GM12878 (cell line): ENCODE results near the gene PLEKHF1. TPM values are rescaled to one million over a fixed set of nuclear protein-coding genes. Genes with fewer than 3 reads are reported as not detected.

Experiments
- ATAC-seq: fragments of 200-7000 bp; cut with Tn5 transposase; 3 replicates; pipeline ENCODE4 v1.9.1; 2020; ENCODE audit warnings: mild to moderate bottlenecking, moderate library complexity
- BruUV-seq: library from RNA; stranded (reverse); fragments of 400-500 nt; replicated peaks from 2 replicates; lab custom pipeline; 2021; lab: Mats Ljungman, UMichigan
- CTCF ChIA-PET: fragments of 300-600 bp; sonication (Branson Sonifier 250); formaldehyde crosslinking; extraction: SDS; loops from one replicate; lab custom pipeline; 2021; ENCODE audit warnings: inconsistent platforms; lab: Yijun Ruan, JAX
- POLR2A ChIA-PET: fragments of 350-600 bp; formaldehyde crosslinking; extraction: SDS; loops from one replicate; lab custom pipeline; 2021; ENCODE audit warnings: inconsistent platforms; lab: Charles Lee
- RAD21 ChIA-PET: fragments of 300-600 bp; sonication (Branson Sonifier 250); formaldehyde crosslinking; loops from one replicate; lab custom pipeline; 2023; ENCODE audit warnings: antibody characterized with exemption; ENCODE audit not compliant: unreplicated experiment; lab: Charles Lee
- SMC1A ChIA-PET: fragments of 300-600 bp; sonication (Branson Sonifier 250); formaldehyde crosslinking; loops from one replicate; lab custom pipeline; 2023; ENCODE audit not compliant: unreplicated experiment, uncharacterized antibody; lab: Charles Lee
- DNase-seq: peaks from one replicate; pipeline ENCODE4 v3.0.0-alpha.2; 2011; ENCODE audit warnings: low read depth, low spot score
- FAIRE-seq: peaks from 3 replicates; lab custom pipeline; 2011; peaks lifted over from hg19 to GRCh38; lab: Jason Lieb, UNC
- H2AFZ ChIP-seq: 2 replicates; pipeline ENCODE4 v1.6.0; 2011; ENCODE audit warnings: low read depth, low read length, control low read depth; ENCODE audit not compliant: control insufficient read depth
- H3K27ac ChIP-seq: 2 replicates; pipeline ENCODE4 v1.5.1; 2011; ENCODE audit warnings: control low read depth; ENCODE audit not compliant: control insufficient read depth, insufficient read depth
- H3K27me3 ChIP-seq, 2 experiments: replicated peaks in 1 of 2; 2 replicates each; pipeline versions ENCODE4 v1.6.0 to v1.6.1; 2011; ENCODE audit warnings: low read length in 1 of 2; ENCODE audit not compliant: control insufficient read depth in 2 of 2, insufficient read depth in 2 of 2
- H3K36me3 ChIP-seq, 2 experiments: 2 replicates each; pipeline ENCODE4 v1.5.1; 2011; ENCODE audit warnings: low read length in 1 of 2; ENCODE audit not compliant: control insufficient read depth in 2 of 2, insufficient read depth in 2 of 2
- H3K4me1 ChIP-seq: 2 replicates; pipeline ENCODE4 v1.6.1; 2011; ENCODE audit warnings: mild to moderate bottlenecking, low read length, moderate library complexity, mixed read lengths; ENCODE audit not compliant: control insufficient read depth, insufficient read depth
- H3K4me2 ChIP-seq: 2 replicates; pipeline ENCODE4 v1.6.0; 2011; ENCODE audit warnings: control low read depth; ENCODE audit not compliant: control insufficient read depth, insufficient read depth
- H3K4me3 ChIP-seq: fragments of 200-600 bp; sonication (generic); 2 replicates; pipeline ENCODE4 v1.5.1; 2016
- H3K79me2 ChIP-seq: 2 replicates; pipeline ENCODE4 v1.6.0; 2011; ENCODE audit warnings: low read length; ENCODE audit not compliant: control insufficient read depth, insufficient read depth
- H3K9ac ChIP-seq: 2 replicates; pipeline ENCODE4 v1.8.0; 2011; ENCODE audit warnings: low read length, control low read depth, mixed read lengths; ENCODE audit not compliant: control insufficient read depth, insufficient read depth
- H3K9me3 ChIP-seq: replicated peaks from 3 replicates; pipeline ENCODE4 v1.5.1; 2011; ENCODE audit warnings: mild to moderate bottlenecking, low read length; ENCODE audit not compliant: control insufficient read depth, insufficient read depth
- H4K20me1 ChIP-seq: 2 replicates; pipeline ENCODE4 v1.6.0; 2011; ENCODE audit not compliant: control insufficient read depth, insufficient read depth
- CEBPB ChIP-seq, 2 experiments: fragments of 150-350 bp in 1 of 2; IDR thresholded peaks; 2 replicates each; pipeline ENCODE4 v1.6.1; 2012 to 2014; ENCODE audit warnings: low read depth in 2 of 2, low read length in 2 of 2, borderline replicate concordance in 1 of 2, inconsistent platforms in 1 of 2
- CREB1 ChIP-seq: IDR thresholded peaks from 2 replicates; pipeline ENCODE4 v1.6.1; 2012; ENCODE audit warnings: low read depth, mild to moderate bottlenecking, inconsistent platforms
- EED ChIP-seq: sonication (generic); IDR thresholded peaks from 2 replicates; pipeline ENCODE4 v1.6.1; 2016; ENCODE audit warnings: antibody characterized with exemption, low read depth
- FOS ChIP-seq: IDR thresholded peaks from 3 replicates; pipeline ENCODE4 v1.6.1; 2011; ENCODE audit warnings: borderline replicate concordance; ENCODE audit not compliant: insufficient read length; ENCODE audit errors: extremely low read depth
- FOXK2 ChIP-seq: fragments of 450-650 bp; IDR thresholded peaks from 2 replicates; pipeline ENCODE4 v1.6.1; 2017; ENCODE audit warnings: mild to moderate bottlenecking, moderate library complexity
- MTA2 ChIP-seq: fragments of 450-650 bp; IDR thresholded peaks from 2 replicates; pipeline ENCODE4 v1.6.1; 2016; ENCODE audit warnings: low read depth, mild to moderate bottlenecking, moderate library complexity
- NFXL1 ChIP-seq: fragments of 450-650 bp; IDR thresholded peaks from 2 replicates; pipeline ENCODE4 v1.6.1; 2017; ENCODE audit warnings: antibody characterized with exemption, mild to moderate bottlenecking, borderline replicate concordance
- NFYB ChIP-seq: IDR thresholded peaks from 2 replicates; pipeline ENCODE4 v1.6.1; 2011; ENCODE audit warnings: low read depth, mild to moderate bottlenecking, low read length, improper control_type of control experiment, moderate library complexity; ENCODE audit not compliant: insufficient read depth
- PAX8 ChIP-seq: fragments of 450-650 bp; IDR thresholded peaks from 2 replicates; pipeline ENCODE4 v1.6.1; 2017; ENCODE audit warnings: mild to moderate bottlenecking, moderate library complexity
- PML ChIP-seq: IDR thresholded peaks from 2 replicates; pipeline ENCODE4 v1.6.1; 2012; ENCODE audit warnings: low read length, inconsistent platforms
- TBL1XR1 ChIP-seq: IDR thresholded peaks from 2 replicates; pipeline ENCODE4 v1.6.1; 2012; ENCODE audit warnings: low read depth, low read length, improper control_type of control experiment
- TCF3 ChIP-seq: IDR thresholded peaks from 2 replicates; pipeline ENCODE4 v1.6.1; 2012; ENCODE audit warnings: low read depth, mild to moderate bottlenecking, low read length, borderline replicate concordance; ENCODE audit not compliant: insufficient read depth
- YY1 ChIP-seq: IDR thresholded peaks from 2 replicates; pipeline ENCODE4 v1.6.1; 2011; ENCODE audit warnings: low read depth, mild to moderate bottlenecking, low read length
- WGBS: methylation state at CpG from one replicate; pipeline ENCODE4 v1.1.6; 2016; ENCODE audit warnings: low lambda C conversion rate; ENCODE audit not compliant: insufficient replicate concordance, insufficient coverage; ENCODE audit errors: missing lambda C conversion rate; 5-methylcytosine and 5-hydroxymethylcytosine counted together
- in situ Hi-C: fragments of 300-500 bp; cut with MboI; formaldehyde crosslinking; loops from 9 replicates; pipeline ENCODE4 v1.14.3; 2018; ENCODE audit warnings: mixed read lengths
- intact Hi-C: fragments of 100-400 bp; cut with micrococcal nuclease; formaldehyde crosslinking; loops from one replicate; pipeline ENCODE4 v1.14.2; 2022; ENCODE audit not compliant: unreplicated experiment
- polyA plus RNA-seq, 11 experiments: library from polyadenylated mRNA; depleted of rRNA in 4 of 11; unstranded in 6 of 11; stranded (reverse) in 5 of 11; fragments of >200 nt; fragmentation: Nextera tagmentation in 4 of 11; fragmentation: Illumina TruSeq in 1 of 11; extraction: Ambion mirVana in 4 of 11; extraction: Trizol in 1 of 11; gene quantifications; 1 replicate in 1 of 11; 2 replicates in 10 of 11; pipeline versions ENCODE4 v1.2.1 to v1.2.3, GENCODE V29; 2011 to 2016; ENCODE audit warnings: inconsistent platforms in 2 of 11, missing spikeins in 2 of 11, low read depth in 1 of 11
- total RNA-seq, 4 experiments: library from RNA; depleted of rRNA in 3 of 4; stranded (reverse); fragments of >200 nt in 3 of 4; fragmentation: Illumina TruSeq in 1 of 4; extraction: Trizol in 1 of 4; gene quantifications; 2 replicates each; pipeline versions ENCODE4 v1.2.1 to v1.2.3, GENCODE V29; 2013 to 2021
- TF ChIP-seq, protein P1 (sequence below): fragments of 450-650 bp; IDR thresholded peaks from 2 replicates; pipeline ENCODE4 v1.6.1; 2017; ENCODE audit warnings: low read depth, mild to moderate bottlenecking, moderate library complexity
- TF ChIP-seq, protein P2 (sequence below): fragments of 450-650 bp; IDR thresholded peaks from 2 replicates; pipeline ENCODE4 v1.6.1; 2017; ENCODE audit warnings: mild to moderate bottlenecking, moderate library complexity

The PLEKHF1 gene
- total and polyA plus RNA-seq, 10 of the 15 experiments (the other 5 are each of a cell fraction or from before 2014, with no cell fraction given), result 0.10 to 20.3 (median 15.3) TPM

DNA sequence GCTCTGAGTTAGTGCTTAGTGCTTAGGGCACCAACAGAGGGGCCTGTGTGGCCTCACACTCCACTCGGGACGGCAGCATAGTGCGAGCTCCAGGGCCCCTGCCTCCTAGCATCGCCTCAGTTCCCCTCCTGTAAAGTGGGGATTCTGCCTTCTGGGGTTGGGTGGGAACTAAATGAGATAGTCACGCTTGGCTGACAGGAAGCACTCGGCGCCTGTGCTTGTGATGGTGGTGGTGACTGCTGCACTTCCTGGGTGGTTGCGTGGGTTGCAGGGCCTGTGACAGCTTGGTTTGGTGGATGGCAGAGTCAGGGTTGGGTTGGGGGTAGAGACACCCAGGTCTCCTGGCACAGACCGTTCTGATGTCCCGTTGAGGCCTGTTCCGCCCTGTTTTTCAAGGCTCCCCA is 7.7 kb downstream of the PLEKHF1 start:
- Histone ChIP-seq H3K4me3 (peak overlapping the region; percentile 59; the same call in 1 of the 2 replicates), H3K36me3 (peaks cover 8 to 36% of the 10 kb centered on the region in 2 experiments), H3K27me3 (no peaks in the 10 kb centered on the region), H2AFZ (peak overlapping the region; percentile 63), H3K79me2 (peaks cover 60% of the 10 kb centered on the region), H3K9ac (peak overlapping the region; percentile 50), H3K4me1 (peaks cover 53% of the 10 kb centered on the region), H3K4me2 (peak overlapping the region; percentile 77), H4K20me1 (no peaks in the 10 kb centered on the region), H3K27ac (peak overlapping the region; percentile 89), H3K9me3 (no peaks in the 10 kb centered on the region)
- intact Hi-C loops, result no loop called here
- WGBS, result 2% methylated on average over 11 of the region's 11 CpGs
- BruUV-seq, result no TSS peak
- POLR2A ChIA-PET, result interaction anchor here (0.9 to 2.8 kb wide), 5 partner anchors 27 to 1204 kb away, joined by 3 to 13 read pairs (median 4); partner anchors contain the start of genes C19orf12 and POP4
- DNase-seq (peak; percentile 69), ATAC-seq (peak; percentile 68), FAIRE-seq (no peak)
- CTCF ChIA-PET, result interaction anchor here (1.0 to 3.6 kb wide), 12 partner anchors 8 to 164 kb away, joined by 3 to 45 read pairs (median 6); partner anchors contain the start of genes C19orf12 and POP4
- SMC1A ChIA-PET, result interaction anchor here (0.6 to 4.0 kb wide), 7 partner anchors 8 to 1592 kb away, joined by 3 to 22 read pairs (median 5); partner anchors contain the start of genes C19orf12 and POP4
- RAD21 ChIA-PET, result interaction anchor here (1.4 to 3.0 kb wide), 5 partner anchors 21 to 67 kb away, joined by 5 to 22 read pairs (median 19); partner anchors contain the start of genes C19orf12 and POP4
- in situ Hi-C loops, result no loop called here
- TF ChIP-seq NFXL1, result no peak
- peak; percentile 62; the same call in 1 of the 2 replicates for TF ChIP-seq YY1
- no peak for TF ChIP-seq TCF3
- 0 out of 2 replicates have a peak, but pooled peaks have one; percentile 23 for TF ChIP-seq CREB1
- 0 out of 2 replicates have a peak, but pooled peaks have one; percentile 39 for TF ChIP-seq TBL1XR1
- TF ChIP-seq EED, result peak; percentile 25; the same call in 1 of the 2 replicates
- no peak for TF ChIP-seq FOXK2
- no peak for TF ChIP-seq CEBPB (IDR thresholded peaks at IDR 0.05; ENCODE audit: borderline replicate concordance in 1 of 2, low read depth in 2 of 2, low read length in 2 of 2)
- TF ChIP-seq, protein P1, sequence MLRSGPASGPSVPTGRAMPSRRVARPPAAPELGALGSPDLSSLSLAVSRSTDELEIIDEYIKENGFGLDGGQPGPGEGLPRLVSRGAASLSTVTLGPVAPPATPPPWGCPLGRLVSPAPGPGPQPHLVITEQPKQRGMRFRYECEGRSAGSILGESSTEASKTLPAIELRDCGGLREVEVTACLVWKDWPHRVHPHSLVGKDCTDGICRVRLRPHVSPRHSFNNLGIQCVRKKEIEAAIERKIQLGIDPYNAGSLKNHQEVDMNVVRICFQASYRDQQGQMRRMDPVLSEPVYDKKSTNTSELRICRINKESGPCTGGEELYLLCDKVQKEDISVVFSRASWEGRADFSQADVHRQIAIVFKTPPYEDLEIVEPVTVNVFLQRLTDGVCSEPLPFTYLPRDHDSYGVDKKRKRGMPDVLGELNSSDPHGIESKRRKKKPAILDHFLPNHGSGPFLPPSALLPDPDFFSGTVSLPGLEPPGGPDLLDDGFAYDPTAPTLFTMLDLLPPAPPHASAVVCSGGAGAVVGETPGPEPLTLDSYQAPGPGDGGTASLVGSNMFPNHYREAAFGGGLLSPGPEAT, result peak; percentile 57
- peak; percentile 60 for TF ChIP-seq MTA2
- no peak for TF ChIP-seq PML
- TF ChIP-seq NFYB, result no peak
- TF ChIP-seq, protein P2, sequence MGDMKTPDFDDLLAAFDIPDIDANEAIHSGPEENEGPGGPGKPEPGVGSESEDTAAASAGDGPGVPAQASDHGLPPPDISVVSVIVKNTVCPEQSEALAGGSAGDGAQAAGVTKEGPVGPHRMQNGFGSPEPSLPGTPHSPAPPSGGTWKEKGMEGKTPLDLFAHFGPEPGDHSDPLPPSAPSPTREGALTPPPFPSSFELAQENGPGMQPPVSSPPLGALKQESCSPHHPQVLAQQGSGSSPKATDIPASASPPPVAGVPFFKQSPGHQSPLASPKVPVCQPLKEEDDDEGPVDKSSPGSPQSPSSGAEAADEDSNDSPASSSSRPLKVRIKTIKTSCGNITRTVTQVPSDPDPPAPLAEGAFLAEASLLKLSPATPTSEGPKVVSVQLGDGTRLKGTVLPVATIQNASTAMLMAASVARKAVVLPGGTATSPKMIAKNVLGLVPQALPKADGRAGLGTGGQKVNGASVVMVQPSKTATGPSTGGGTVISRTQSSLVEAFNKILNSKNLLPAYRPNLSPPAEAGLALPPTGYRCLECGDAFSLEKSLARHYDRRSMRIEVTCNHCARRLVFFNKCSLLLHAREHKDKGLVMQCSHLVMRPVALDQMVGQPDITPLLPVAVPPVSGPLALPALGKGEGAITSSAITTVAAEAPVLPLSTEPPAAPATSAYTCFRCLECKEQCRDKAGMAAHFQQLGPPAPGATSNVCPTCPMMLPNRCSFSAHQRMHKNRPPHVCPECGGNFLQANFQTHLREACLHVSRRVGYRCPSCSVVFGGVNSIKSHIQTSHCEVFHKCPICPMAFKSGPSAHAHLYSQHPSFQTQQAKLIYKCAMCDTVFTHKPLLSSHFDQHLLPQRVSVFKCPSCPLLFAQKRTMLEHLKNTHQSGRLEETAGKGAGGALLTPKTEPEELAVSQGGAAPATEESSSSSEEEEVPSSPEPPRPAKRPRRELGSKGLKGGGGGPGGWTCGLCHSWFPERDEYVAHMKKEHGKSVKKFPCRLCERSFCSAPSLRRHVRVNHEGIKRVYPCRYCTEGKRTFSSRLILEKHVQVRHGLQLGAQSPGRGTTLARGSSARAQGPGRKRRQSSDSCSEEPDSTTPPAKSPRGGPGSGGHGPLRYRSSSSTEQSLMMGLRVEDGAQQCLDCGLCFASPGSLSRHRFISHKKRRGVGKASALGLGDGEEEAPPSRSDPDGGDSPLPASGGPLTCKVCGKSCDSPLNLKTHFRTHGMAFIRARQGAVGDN, result peak; percentile 90
- no peak for TF ChIP-seq PAX8
- TF ChIP-seq FOS, result no peak
